Ishikawa (cell line): ENCODE measurements around the gene ELF5.

Experiments used
- CEBPB ChIP-seq: IDR thresholded peaks from 2 replicates; pipeline ENCODE4 v1.6.1; 2012
- CREB1 ChIP-seq: IDR thresholded peaks from 2 replicates; pipeline ENCODE4 v1.6.1; 2012; ENCODE audit warnings: low read depth
- EGR1 ChIP-seq: IDR thresholded peaks from 2 replicates; pipeline ENCODE4 v1.6.1; 2012
- EP300 ChIP-seq: IDR thresholded peaks from 2 replicates; pipeline ENCODE4 v1.6.1; 2012; ENCODE audit warnings: borderline replicate concordance
- FOXM1 ChIP-seq: IDR thresholded peaks from 2 replicates; pipeline ENCODE4 v1.6.1; 2012; ENCODE audit warnings: low read depth, borderline replicate concordance
- NFIC ChIP-seq: IDR thresholded peaks from 2 replicates; pipeline ENCODE4 v1.6.1; 2012
- RAD21 ChIP-seq: IDR thresholded peaks from 2 replicates; pipeline ENCODE4 v1.6.1; 2012; ENCODE audit warnings: low read depth
- TAF1 ChIP-seq: IDR thresholded peaks from 2 replicates; pipeline ENCODE4 v1.6.1; 2012; ENCODE audit warnings: low read depth, mild to moderate bottlenecking
- TCF12 ChIP-seq: IDR thresholded peaks from 2 replicates; pipeline ENCODE4 v1.6.1; 2012; ENCODE audit warnings: low read depth
- TEAD4 ChIP-seq: IDR thresholded peaks from 2 replicates; pipeline ENCODE4 v1.6.1; 2012
- YY1 ChIP-seq: IDR thresholded peaks from 2 replicates; pipeline ENCODE4 v1.6.1; 2012; ENCODE audit warnings: low read depth
- ZBTB7A ChIP-seq: IDR thresholded peaks from 2 replicates; pipeline ENCODE4 v1.6.1; 2012; ENCODE audit warnings: low read depth
- TF ChIP-seq, protein P1 (sequence below): IDR thresholded peaks from 2 replicates; pipeline ENCODE4 v1.6.1; 2012; ENCODE audit warnings: low read depth, mild to moderate bottlenecking
- TF ChIP-seq, protein P2 (sequence below): IDR thresholded peaks from 2 replicates; pipeline ENCODE4 v1.6.1; 2012
- TF ChIP-seq, protein P3 (sequence below): IDR thresholded peaks from 2 replicates; pipeline ENCODE4 v1.6.1; 2012

Gene ELF5

DNA sequence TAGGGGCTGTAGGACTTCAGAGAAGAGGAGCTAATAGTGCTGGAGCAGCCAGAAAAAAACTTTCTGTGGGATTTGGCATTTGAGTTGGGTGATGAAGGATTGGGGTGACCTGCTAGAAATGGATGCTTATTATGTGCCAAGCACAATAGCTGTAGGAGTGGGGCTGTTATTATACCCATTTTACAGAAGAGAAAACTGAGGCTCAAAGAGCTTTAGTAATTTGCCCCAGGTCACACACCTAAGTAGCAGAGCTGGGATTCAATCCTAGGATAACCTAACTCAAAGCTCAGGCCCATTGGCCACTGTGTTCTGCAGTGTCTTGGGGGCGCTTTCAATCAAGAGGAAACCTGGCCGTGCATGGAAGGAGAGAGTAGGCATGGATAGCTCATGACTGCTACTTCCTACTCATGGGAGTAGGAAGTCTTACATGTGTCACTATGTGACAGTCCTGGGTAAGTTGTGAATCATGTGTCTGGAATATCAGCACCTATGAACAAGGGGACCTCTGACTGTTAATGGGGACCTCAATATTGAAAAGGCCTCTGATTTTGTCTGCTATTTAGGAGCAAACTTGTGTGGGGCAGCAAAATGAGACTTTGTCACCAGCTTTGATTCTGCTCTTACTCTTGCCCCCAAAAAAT, 6.1 kb upstream of the ELF5 start:
- TF ChIP-seq RAD21 (no peak), TCF12 (no peak), TEAD4 (no peak), TAF1 (no peak), FOXM1 (no peak), CREB1 (no peak), ZBTB7A (no peak)
- TF ChIP-seq, protein P1, sequence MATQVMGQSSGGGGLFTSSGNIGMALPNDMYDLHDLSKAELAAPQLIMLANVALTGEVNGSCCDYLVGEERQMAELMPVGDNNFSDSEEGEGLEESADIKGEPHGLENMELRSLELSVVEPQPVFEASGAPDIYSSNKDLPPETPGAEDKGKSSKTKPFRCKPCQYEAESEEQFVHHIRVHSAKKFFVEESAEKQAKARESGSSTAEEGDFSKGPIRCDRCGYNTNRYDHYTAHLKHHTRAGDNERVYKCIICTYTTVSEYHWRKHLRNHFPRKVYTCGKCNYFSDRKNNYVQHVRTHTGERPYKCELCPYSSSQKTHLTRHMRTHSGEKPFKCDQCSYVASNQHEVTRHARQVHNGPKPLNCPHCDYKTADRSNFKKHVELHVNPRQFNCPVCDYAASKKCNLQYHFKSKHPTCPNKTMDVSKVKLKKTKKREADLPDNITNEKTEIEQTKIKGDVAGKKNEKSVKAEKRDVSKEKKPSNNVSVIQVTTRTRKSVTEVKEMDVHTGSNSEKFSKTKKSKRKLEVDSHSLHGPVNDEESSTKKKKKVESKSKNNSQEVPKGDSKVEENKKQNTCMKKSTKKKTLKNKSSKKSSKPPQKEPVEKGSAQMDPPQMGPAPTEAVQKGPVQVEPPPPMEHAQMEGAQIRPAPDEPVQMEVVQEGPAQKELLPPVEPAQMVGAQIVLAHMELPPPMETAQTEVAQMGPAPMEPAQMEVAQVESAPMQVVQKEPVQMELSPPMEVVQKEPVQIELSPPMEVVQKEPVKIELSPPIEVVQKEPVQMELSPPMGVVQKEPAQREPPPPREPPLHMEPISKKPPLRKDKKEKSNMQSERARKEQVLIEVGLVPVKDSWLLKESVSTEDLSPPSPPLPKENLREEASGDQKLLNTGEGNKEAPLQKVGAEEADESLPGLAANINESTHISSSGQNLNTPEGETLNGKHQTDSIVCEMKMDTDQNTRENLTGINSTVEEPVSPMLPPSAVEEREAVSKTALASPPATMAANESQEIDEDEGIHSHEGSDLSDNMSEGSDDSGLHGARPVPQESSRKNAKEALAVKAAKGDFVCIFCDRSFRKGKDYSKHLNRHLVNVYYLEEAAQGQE, result no peak

DNA sequence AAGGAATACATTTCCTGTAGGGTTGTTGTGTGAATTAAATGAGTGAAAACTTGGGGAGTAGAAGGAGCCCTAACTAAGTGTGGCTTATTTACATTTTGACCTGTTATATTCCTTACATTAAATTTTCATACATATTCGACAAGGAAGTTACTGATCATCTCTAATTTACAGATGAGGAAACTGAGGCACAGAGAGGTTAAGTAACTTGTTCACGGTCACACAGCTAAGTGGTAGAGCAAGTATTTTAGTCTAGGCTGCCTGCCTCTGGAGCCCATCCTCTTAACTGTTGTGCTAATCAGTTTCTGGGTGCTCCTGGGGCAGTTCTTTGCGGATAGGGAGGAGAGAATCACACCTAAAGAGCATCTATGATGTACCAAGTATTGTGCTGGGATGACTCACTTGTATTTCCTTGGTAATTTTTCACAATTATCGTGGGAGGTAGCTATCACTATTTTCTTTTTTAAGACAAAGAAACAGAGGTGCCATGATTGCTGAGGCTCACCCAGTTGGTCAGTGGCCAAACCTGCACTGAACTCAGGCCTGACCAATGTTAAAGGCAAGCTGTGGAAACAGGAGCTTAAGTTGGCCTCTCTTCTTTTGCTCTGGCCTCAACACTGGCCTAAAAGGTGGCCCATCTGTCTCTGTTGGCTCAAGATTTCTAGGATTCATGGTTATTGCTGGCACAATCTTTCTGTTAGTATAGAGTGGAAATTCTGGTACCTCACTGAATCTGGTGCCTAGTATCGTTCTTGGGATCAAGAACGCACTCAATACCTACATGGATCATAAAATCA, 2.9 kb upstream of the ELF5 start:
- TF ChIP-seq ZBTB7A, result no peak

DNA sequence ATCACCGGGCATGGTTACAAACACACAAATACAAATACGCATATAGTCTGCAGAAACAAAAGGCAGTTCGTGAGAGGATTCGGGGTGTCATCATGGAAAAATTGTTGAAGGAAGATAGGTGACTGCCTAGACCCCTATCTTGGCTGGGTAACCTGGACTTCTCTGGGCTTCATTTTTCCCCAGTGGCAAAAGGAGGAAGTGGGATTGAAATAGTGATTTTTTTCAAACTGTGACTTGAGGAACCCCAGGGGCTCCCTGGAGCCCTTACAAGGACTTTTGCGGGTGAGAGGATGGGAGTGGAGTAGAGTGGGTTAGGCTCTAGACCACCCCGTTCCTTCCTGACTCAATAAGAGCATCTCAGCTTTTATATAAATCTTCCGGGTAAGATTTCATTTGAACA, 1.0 kb upstream of the ELF5 start:
- TF ChIP-seq, protein P1, result no peak

DNA sequence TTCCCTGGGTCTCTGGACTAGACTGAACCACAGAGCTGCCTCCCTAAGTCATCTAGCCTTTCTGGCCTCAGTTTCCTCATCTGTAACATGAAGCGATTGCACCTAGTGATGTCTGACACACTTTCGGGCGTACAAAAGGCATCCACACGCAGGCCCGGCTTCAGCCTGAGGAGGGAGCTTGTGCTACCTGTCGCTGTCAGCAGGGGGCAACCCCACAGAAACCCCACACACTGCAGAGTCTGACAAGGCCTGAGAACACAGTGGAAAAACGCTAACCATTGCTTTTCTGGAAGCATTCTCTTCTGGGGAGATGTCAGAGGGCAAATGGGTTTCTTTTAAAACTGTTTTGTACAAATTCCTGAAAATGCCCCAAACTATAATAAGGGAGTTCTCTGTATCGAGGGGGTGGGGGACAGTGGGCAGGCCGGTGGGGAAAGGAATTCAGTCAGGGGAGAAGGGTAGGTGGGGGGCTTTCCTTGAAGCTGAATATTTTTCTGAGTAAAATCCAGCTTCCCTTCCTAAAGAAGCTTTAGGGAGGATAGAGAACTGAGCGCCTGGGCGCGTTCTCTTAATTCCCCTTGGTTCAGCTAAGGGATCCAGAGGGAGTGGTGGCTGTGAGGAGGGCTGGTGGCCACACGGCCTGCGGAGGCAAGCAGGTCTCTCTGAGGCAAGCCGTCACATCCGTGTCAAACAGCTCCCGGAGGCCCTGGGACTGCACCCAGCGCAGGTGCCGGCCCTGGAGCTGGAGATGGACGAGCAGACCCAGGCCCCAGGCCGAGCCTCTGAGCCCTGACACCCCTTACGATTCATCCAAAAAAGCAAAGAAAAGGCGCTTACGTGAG, 533 bp downstream of the ELF5 start:
- TF ChIP-seq YY1 (no peak), TEAD4 (no peak), EGR1 (no peak), CREB1 (no peak), CEBPB (no peak), RAD21 (peak; percentile 60), FOXM1 (no peak), ZBTB7A (no peak)

DNA sequence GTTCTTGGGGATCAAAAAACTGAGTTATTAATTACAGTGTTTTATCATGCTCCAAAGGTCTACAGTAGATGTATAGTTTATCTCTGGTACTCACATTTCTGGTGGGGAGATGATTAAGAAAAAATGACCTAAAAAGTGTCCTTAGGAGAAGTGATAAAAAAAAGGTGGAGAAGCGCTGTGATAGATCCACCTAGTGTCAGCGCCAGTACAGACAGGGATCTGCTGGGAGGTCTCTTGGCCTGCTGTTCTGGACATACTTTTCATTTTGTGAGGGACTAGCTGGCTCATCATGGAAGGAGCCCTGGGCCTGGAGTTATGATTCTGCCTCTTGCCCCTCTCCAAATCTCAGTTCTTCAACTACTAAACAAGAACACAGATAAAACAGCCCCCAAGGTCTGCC, 2.9 kb downstream of the ELF5 start:
- TF ChIP-seq EGR1 (no peak), RAD21 (no peak), TCF12 (no peak), TEAD4 (no peak), TAF1 (no peak), ZBTB7A (no peak), FOXM1 (no peak), NFIC (no peak), CEBPB (no peak), EP300 (no peak), YY1 (no peak), CREB1 (no peak)
- TF ChIP-seq, protein P1, result no peak
- TF ChIP-seq, protein P2, sequence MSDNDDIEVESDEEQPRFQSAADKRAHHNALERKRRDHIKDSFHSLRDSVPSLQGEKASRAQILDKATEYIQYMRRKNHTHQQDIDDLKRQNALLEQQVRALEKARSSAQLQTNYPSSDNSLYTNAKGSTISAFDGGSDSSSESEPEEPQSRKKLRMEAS, result no peak
- TF ChIP-seq, protein P3, sequence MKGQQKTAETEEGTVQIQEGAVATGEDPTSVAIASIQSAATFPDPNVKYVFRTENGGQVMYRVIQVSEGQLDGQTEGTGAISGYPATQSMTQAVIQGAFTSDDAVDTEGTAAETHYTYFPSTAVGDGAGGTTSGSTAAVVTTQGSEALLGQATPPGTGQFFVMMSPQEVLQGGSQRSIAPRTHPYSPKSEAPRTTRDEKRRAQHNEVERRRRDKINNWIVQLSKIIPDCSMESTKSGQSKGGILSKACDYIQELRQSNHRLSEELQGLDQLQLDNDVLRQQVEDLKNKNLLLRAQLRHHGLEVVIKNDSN, result no peak
